ENCODE results near the gene OSGEP. TPM values are rescaled to one million over a fixed set of nuclear protein-coding genes. Genes with fewer than 3 reads are reported as not detected.

OSGEP gene
- total RNA-seq, 2 experiments from 2014 or later = 49.2 to 52.9 TPM

DNA sequence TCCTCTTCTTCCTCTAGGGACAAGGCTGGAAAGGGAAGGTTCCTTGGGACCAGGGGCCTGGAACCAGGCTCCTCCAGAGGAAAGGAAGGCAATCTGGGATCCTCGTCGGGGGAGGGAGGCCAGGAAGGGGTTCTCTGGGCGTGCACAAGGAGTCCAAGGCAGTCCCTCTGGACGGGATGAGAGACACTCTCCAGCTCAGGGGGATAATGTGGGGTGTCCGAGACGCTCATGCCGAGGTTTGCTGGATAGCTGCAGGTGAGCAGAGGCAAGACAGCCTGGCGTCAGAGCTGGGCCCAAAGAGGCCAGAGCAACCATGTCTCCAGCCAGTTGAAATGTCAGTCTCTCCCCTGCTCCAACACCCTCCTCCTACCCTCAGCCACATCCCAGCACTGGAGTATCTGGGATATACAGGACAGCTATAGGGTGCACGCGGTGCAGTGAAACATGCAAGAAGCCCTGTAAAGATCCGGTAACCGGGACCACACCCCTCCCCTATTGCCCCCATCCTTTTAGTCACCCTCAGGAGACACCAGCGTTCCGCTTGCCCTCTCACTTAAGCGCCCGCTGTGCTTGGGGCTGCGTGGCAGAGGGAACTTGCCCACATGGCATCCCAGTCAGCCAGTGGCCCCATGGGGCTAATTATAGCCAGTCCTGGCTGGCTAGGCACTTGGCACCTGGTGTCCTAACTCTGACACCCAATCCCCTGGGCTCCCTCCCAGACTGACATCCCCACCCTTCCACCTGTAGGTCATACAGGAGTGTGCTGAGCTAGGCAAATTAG lies 18.8 kb downstream of the OSGEP start, which contains the start of gene KLHL33:
Gene KLHL33 (minus strand): TSS at position 585 of the 781 bp plus-strand sequence. CDS start 355 bp downstream, at position 230.
- DNase-seq (no peak), ATAC-seq (ENCODE audit: poor library complexity) (no peak)
- Mint-ChIP-seq H3K27me3 (no peaks in the 10 kb centered on the region), H3K4me1 (ENCODE audit: low read depth) (peaks cover 8% of the 10 kb centered on the region), H3K27ac (no peak within 1 kb of the TSS), H3K9me3 (no peaks in the 10 kb centered on the region), H3K36me3 (ENCODE audit: low read depth) (no peaks in the 10 kb centered on the region), H3K4me3 (no peak within 1 kb of the TSS)
- Histone ChIP-seq H3K27ac (ENCODE audit: low read depth in 1 of 2, low read length in 2 of 2) (no peak within 1 kb of the TSS), H3K4me1 (ENCODE audit: insufficient read depth, low read length) (peaks cover 9% of the 10 kb centered on the region), H3K36me3 (ENCODE audit: insufficient read depth, low read length) (no peaks in the 10 kb centered on the region), H3K4me3 (ENCODE audit: low read length) (no peak within 1 kb of the TSS), H3K9me3 (ENCODE audit: control insufficient read depth in 1 of 2, insufficient read depth in 1 of 2, low read length in 2 of 2) (no peaks in the 10 kb centered on the region), H3K27me3 (ENCODE audit: control insufficient read depth in 1 of 2, insufficient read depth in 2 of 2, low read length in 2 of 2) (no peaks in the 10 kb centered on the region)
- TF ChIP-seq CTCF (IDR thresholded peaks at IDR 0.05) = no peak
- ChIA-PET POLR2A (no interaction called here), CTCF (no interaction called here)
- intact Hi-C loops (cut with DNase I, micrococcal nuclease) = no loop called here

- intact Hi-C loops (cut with DNase I, micrococcal nuclease) = no loop called here
- H3K27ac ChIP-seq (ENCODE audit: low read depth in 1 of 2, low read length in 2 of 2) = no peak overlapping the region
- ChIA-PET CTCF (no interaction called here), POLR2A (no interaction called here)
- no peaks in the 10 kb centered on the region for H3K36me3 Mint-ChIP-seq (ENCODE audit: low read depth)
- no peaks in the 10 kb centered on the region for H3K36me3 ChIP-seq (ENCODE audit: insufficient read depth, low read length)
- ATAC-seq (ENCODE audit: poor library complexity) = no peak
- H3K9me3 Mint-ChIP-seq = no peaks in the 10 kb centered on the region
- no peak overlapping the region for H3K4me3 ChIP-seq (ENCODE audit: low read length)
- H3K27me3 Mint-ChIP-seq = no peaks in the 10 kb centered on the region
- H3K9me3 ChIP-seq (ENCODE audit: control insufficient read depth in 1 of 2, insufficient read depth in 1 of 2, low read length in 2 of 2) = no peaks in the 10 kb centered on the region
- H3K4me1 ChIP-seq (ENCODE audit: insufficient read depth, low read length) = peaks cover 4% of the 10 kb centered on the region
- H3K27me3 ChIP-seq (ENCODE audit: control insufficient read depth in 1 of 2, insufficient read depth in 2 of 2, low read length in 2 of 2) = no peaks in the 10 kb centered on the region
- TF ChIP-seq CTCF (IDR thresholded peaks at IDR 0.05) = no peak
- H3K4me3 Mint-ChIP-seq = no peak overlapping the region
- no peak for DNase-seq
- H3K4me1 Mint-ChIP-seq (ENCODE audit: low read depth) = peaks cover 3% of the 10 kb centered on the region
- no peak overlapping the region for H3K27ac Mint-ChIP-seq
These were observed 19.7 kb downstream of the OSGEP start for GRCh38 chr14:20434701-20435581.

DNA sequence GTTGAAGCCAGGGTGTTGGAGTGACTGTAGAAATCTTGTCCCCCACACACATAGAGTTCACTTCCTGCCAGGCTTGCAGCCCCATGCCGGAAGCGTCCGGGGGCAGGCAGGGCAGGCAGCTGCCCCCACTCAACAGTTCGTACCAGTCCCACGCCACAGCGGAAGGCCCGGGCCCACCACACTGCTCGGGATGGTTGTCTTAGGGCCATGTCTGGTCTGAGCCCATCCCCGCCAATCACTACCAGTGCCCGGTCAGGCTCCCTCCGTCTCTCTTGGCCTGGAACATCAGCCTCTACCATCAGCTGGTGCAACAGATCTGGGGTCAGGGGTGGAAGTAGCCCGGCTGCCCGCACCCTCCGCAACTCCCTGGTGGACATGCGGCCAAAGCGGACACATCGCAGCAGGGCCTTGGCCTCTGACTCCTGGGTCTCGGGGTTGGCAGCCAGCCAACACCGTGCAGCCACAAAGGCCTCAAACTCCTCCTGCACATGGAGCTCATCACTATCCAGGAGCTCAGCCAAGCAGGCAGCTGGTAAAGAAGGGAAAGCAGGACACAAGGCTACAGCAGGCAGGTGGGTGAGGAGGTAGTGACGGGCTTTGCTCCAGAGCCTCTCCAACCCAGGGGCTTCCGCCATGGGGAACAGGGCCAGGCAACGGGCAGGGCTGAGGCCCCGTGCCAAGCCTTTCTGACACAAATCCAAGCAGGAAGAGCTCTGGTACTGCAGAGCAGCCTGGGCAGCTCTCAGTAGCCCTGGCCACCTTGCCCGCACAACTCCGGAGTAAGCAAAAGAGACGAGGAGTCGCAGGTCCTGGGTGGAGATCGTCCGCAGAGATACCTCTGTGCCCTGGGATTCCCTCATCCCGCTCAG lies 24.6 kb downstream of the OSGEP start:
- CTCF ChIA-PET = no interaction called here
- POLR2A ChIA-PET = interaction anchor here (1.0 to 1.4 kb wide), 3 partner anchors 14 to 25 kb away, joined by 3 to 5 read pairs (median 4); partner anchors contain the start of genes APEX1, OSGEP and TEP1
- intact Hi-C loops (cut with DNase I, micrococcal nuclease) = no loop called here
- H3K4me3 Mint-ChIP-seq = no peak overlapping the region
- no peaks in the 10 kb centered on the region for H3K27me3 ChIP-seq (ENCODE audit: control insufficient read depth in 1 of 2, insufficient read depth in 2 of 2, low read length in 2 of 2)
- no peaks in the 10 kb centered on the region for H3K36me3 ChIP-seq (ENCODE audit: insufficient read depth, low read length)
- peaks cover 34% of the 10 kb centered on the region for H3K4me1 Mint-ChIP-seq (ENCODE audit: low read depth)
- peaks cover 29% of the 10 kb centered on the region for H3K4me1 ChIP-seq (ENCODE audit: insufficient read depth, low read length)
- no peak overlapping the region for H3K27ac ChIP-seq (ENCODE audit: low read depth in 1 of 2, low read length in 2 of 2)
- DNase-seq (no peak), ATAC-seq (ENCODE audit: poor library complexity) (peak; percentile 61)
- no peaks in the 10 kb centered on the region for H3K36me3 Mint-ChIP-seq (ENCODE audit: low read depth)
- no peaks in the 10 kb centered on the region for H3K27me3 Mint-ChIP-seq
- no peaks in the 10 kb centered on the region for H3K9me3 ChIP-seq (ENCODE audit: control insufficient read depth in 1 of 2, insufficient read depth in 1 of 2, low read length in 2 of 2)
- H3K4me3 ChIP-seq (ENCODE audit: low read length) = no peak overlapping the region
- H3K9me3 Mint-ChIP-seq = no peaks in the 10 kb centered on the region
- peak overlapping the region; percentile 50 for H3K27ac Mint-ChIP-seq
- TF ChIP-seq CTCF (IDR thresholded peaks at IDR 0.05) = no peak

All from CD4-positive, alpha-beta T cell (primary cell).